ENCODE measurements around the gene COL6A1.
"Not testable (repeated sequence)": the region's sequence is repeated elsewhere in the genome, so short reads cannot be mapped to it uniquely, and the experiment has no call there.

Gene COL6A1

GRCh38 chr21:45996311-45997204, 15.0 kb downstream of the COL6A1 start:
- DNase-seq, result no peak

- DNase-seq, result no peak
Measured at GRCh38 chr21:45997205-45997494, 15.6 kb downstream of the COL6A1 start.

- no peak for DNase-seq
Measured at GRCh38 chr21:45997495-45998275, 16.1 kb downstream of the COL6A1 start.

GRCh38 chr21:45998276-45998701, 16.7 kb downstream of the COL6A1 start:
- DNase-seq, result no peak

- DNase-seq, result no peak
Measured at GRCh38 chr21:45998871-45999580, 17.5 kb downstream of the COL6A1 start.

GRCh38 chr21:45999581-46000181, 18.1 kb downstream of the COL6A1 start:
- no peak for DNase-seq

- DNase-seq, result no peak
Measured at GRCh38 chr21:46000182-46000730, 18.7 kb downstream of the COL6A1 start.

- no peak for DNase-seq
Measured at GRCh38 chr21:46000731-46001641, 19.4 kb downstream of the COL6A1 start.

- DNase-seq, result no peak
Measured at GRCh38 chr21:46001821-46002681, 20.5 kb downstream of the COL6A1 start.

- DNase-seq, result no peak
Measured at GRCh38 chr21:46002841-46003574, 21.4 kb downstream of the COL6A1 start.

- no peak for DNase-seq
Measured at GRCh38 chr21:46003575-46004007, 22.0 kb downstream of the COL6A1 start.

- no peak for DNase-seq
Measured at GRCh38 chr21:46004168-46004861, 22.7 kb downstream of the COL6A1 start.

- DNase-seq, result no peak
Measured at GRCh38 chr21:46005081-46005480, 23.5 kb downstream of the COL6A1 start.

- no peak for DNase-seq
Measured at GRCh38 chr21:46005481-46005881, 23.9 kb downstream of the COL6A1 start.

- not testable (repeated sequence) for DNase-seq
Measured at GRCh38 chr21:46005894-46006546, 24.4 kb downstream of the COL6A1 start.

GRCh38 chr21:46006547-46007491, 25.2 kb downstream of the COL6A1 start:
- DNase-seq, result no peak

- DNase-seq, result no peak
Measured at GRCh38 chr21:46007492-46007868, 25.9 kb downstream of the COL6A1 start.

Measured in CD4-positive, alpha-beta T cell treated with Interleukin-6 for 4 hours (primary cell).